Activated T-cell treated with anti-CD3 and anti-CD28 coated beads for 48 hours (primary cell): ENCODE results near the gene SKIC2.
"Not testable (repeated sequence)": the region's sequence is repeated elsewhere in the genome, so short reads cannot be mapped to it uniquely, and the experiment has no call there.

Source experiments
- DNase-seq: peaks from one replicate; pipeline ENCODE4 v3.0.0-alpha.2; 2020; ENCODE audit warnings: low read depth

Gene SKIC2

DNA sequence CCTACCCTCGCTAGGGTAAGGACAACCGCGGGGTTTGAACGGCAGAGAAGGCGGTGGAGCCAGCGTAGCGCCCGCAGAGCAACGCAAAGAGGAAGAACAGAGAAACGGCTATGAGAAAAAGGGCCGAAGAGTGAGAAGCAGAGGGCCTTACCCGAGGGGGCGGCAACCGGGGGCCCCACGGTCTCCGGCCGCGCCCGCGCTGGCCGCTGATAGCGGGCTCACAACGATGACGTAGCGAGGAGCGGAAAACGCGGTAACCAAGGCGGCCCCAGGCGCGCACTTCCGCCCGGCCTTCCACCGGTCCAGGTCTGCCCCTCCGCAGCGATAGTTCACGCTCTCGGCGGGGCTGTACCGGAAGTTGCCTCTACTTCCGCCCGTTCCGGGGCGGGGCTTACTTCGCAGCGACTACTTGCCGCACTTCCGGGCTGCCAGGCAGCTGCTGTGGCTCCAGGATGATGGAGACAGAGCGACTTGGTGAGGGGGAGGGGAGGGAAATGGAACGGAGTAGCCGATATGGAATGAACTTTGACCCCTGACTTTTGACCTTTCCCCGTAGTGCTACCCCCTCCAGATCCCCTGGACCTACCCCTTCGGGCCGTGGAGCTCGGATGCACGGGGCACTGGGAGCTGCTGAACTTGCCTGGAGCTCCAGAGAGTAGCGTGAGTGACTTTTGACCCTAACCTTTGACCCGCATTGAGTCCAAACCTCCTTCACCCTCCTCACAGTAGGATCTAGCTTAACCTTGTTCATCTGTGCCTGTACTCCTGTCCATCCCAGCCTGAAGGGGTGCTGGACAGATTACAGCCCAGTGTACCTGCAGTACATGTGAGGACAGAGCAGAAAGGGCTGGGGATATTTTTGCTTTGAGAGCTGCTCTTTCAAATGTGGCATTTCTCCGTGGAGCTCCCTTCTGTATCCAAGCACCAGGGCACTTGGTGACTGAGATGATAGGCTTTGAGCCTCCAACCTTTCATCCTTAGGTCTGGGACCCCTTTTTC lies at the start of gene SKIC2, which contains the start of gene NELFE:
TSS of gene SKIC2 (plus strand) at position 435 of the 999 bp plus-strand sequence. CDS start at position 453, 18 bp downstream.
TSS of gene NELFE (minus strand) at position 231 of the 999 bp plus-strand sequence. CDS start 525 bp downstream, outside the sequence.
- DNase-seq: peak; percentile 99

DNA sequence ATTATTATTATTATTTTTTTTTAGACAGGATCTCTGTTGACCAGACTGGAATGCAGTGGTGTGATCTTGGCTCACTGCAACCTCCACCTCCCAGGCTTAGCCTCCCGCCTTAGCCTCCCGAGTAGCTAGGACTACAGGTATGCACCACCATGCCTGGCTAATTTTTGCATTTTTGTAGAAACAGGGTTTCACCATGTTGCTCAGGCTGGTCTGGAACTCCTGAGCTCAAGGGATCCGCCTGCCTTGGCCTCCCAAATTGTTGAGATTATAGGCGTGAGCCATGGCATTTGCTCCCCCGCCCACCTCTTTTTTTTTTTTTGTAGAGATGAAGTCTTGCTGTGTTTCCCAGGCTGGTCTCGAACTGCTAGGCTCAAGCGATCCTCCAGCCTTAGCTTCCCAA lies 49.7 kb upstream of the SKIC2 start:
- not testable (repeated sequence) for DNase-seq

DNA sequence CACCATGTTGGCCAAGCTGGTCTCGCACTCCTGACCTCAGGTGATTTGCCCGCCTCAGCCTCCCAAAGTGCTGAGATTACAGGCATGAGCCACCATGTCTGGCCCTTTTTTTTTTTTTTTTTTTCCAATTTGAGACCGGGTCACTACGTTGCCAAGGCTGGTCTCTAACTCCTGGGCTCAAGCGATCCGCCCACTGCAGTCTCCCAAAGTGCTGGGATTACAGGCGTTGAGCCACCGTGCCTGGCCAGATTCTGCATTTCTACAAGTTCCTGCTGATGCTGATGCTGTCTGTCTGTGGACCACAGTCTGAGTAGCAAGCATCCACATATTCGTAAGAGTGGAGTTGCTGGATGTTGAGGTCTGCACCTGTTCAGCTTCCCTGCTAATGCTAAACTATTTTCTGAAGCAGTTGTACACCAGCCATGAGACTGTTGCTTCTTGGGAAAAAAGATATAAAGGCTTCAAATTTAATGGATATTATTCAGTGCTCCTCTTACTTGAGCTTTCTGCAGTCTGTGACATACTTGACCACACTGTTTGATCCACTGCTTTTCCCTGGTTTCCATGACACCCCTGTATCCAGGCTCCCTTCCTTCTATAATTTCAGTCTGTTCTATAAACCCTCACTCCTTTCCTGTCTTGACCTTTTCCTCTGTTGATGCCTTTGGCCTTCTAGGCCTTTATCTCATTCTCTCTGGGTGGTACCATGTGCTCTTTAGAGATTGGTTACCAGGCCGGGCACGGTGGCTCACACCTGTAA lies 47.0 kb upstream of the SKIC2 start:
- no peak for DNase-seq

DNA sequence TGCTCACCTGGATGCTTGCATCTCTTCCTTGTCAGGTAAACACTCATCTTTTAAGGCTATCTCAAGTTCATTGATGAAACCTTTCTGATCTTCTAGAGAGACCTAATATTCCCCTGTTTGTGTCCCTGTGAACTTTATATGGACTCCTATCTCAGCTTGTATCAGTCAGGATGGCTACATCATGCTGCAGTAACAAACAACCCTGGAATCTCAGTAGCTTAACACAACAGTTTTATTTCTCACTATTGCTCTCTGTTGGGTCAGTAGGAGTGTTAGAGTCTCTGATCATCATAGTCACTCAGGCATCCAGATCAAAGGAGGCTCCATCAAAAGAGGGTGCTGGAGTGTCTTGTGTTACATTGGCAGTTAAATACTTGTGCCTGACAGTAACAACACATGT lies 43.6 kb upstream of the SKIC2 start:
- no peak for DNase-seq

DNA sequence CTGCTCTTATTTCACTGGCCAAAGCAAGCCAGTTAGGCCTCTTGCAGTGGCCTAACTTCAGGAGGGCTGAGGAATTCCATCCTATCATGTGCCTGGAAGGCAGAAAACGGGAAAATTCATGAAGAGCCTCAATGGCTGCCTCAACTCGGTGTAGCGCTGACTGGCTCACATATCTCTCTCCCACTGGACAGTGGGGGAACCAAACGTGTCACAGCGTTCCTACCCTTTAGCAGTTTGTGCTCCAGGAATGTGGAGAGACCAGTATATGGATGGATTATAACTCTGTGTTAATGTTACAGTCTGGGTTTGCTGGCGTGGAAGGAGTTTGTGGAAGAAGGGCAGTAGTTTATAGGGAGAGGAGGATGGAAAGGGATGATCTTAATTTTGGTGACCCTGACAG lies 43.2 kb upstream of the SKIC2 start:
- DNase-seq: no peak

DNA sequence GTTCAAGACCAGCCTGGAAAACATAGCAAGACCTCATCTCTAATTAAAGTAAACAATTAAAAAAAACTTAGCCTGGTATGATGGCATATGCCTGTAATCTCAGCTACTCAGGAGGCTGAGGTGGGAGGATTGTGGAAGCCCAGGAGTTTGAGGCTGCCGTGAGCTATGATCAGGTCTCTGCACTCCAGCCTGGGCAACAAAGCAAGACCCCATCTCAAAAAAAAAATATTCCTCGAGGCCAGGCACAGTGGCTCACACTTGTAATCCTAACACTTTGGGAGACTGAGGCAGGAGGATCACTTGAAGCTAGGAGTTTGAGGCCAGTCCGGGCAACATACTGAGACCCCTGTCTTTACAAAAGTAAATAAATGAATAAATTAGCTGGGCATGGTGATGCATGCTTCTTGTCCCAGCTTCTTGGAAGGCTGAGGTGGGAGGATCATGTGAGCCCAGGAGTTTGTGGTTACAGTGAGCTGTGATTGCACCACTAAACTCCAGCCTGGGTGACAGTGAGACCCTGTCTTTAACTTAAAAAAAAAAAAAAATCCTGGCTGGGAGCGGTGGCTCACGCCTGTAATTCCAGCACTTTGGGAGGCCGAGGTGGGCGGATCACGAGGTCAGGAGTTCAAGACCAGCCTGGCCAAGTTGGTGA lies 40.8 kb upstream of the SKIC2 start:
- DNase-seq: no peak

GRCh38 chr6:31919624-31920303 lies 39.2 kb upstream of the SKIC2 start:
- no peak for DNase-seq

- no peak for DNase-seq
Observed at GRCh38 chr6:31920811-31921210, 38.2 kb upstream of the SKIC2 start.

GRCh38 chr6:31922942-31923341 lies 36.0 kb upstream of the SKIC2 start:
- DNase-seq: no peak

GRCh38 chr6:31927242-31927862 lies 31.6 kb upstream of the SKIC2 start, which contains the start of gene C2:
TSS of gene C2 (plus strand) at chr6:31927717. CDS start at chr6:31927753, 36 bp downstream.
- no peak for DNase-seq

DNA sequence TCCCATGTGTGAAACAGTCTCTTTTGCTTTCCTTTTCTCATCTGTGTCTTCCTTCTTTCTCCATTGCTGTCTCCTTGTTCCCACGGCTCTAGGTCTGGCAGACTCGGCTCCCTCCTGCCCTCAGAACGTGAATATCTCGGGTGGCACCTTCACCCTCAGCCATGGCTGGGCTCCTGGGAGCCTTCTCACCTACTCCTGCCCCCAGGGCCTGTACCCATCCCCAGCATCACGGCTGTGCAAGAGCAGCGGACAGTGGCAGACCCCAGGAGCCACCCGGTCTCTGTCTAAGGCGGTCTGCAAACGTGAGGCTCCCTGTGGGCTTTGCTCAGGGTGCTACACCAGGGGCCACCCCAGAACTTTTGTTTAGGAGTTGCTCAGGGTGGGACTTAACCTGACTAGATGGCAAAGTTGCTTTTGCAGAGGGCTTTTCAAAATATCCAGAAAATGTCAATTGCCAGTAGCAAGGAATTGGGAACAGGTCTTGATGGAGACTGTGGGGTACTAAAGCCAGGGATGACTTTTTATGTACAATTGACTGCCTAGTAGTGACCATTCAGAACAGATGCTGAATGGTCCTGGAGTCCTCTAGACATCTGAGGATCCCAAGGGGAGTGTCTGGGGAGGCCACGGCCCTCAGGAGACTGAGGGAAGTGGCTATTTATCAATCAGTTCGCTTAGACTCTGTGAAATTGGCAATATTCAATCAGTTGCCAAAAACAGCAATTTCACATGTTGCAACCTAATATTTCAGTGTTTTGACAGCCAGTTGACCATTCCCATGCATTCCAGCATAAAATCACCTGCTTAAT lies 30.9 kb upstream of the SKIC2 start:
- DNase-seq: no peak

DNA sequence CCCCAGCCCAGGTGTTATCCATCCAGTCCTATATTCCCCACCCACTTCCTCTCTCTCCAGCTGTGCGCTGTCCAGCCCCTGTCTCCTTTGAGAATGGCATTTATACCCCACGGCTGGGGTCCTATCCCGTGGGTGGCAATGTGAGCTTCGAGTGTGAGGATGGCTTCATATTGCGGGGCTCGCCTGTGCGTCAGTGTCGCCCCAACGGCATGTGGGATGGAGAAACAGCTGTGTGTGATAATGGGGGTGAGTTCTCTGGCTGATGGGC lies 30.4 kb upstream of the SKIC2 start:
- DNase-seq: no peak

- DNase-seq: no peak
Observed at GRCh38 chr6:31930962-31931361, 28.0 kb upstream of the SKIC2 start.

- DNase-seq: not testable (repeated sequence)
Observed at GRCh38 chr6:31932137-31932536, 26.8 kb upstream of the SKIC2 start.

- DNase-seq: no peak
Observed at GRCh38 chr6:31933537-31933936, 25.4 kb upstream of the SKIC2 start.

DNA sequence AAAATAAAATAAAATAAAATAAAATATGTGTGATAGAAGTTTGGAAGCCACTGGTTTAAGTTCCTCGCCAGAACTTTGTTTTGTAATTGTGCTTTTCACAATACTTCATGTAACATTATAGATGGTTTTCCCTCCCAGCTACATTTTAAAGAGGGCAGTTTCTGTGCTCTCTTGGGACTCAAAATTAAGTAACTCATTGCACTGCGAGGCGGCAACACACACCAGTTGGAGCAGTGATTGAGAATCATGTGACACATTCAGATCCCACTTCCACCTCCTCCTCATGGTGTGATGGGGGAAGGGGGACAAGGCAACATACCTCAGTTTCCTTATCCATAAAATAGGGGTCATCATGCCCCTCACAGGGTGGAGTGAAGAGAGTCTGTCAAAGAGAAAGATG lies 24.0 kb upstream of the SKIC2 start:
- DNase-seq: no peak

- DNase-seq: no peak
Observed at GRCh38 chr6:31935823-31936222, 23.2 kb upstream of the SKIC2 start.

GRCh38 chr6:31940256-31940664 lies 18.7 kb upstream of the SKIC2 start:
- DNase-seq: no peak

GRCh38 chr6:31943742-31944141 lies 15.2 kb upstream of the SKIC2 start:
- no peak for DNase-seq

DNA sequence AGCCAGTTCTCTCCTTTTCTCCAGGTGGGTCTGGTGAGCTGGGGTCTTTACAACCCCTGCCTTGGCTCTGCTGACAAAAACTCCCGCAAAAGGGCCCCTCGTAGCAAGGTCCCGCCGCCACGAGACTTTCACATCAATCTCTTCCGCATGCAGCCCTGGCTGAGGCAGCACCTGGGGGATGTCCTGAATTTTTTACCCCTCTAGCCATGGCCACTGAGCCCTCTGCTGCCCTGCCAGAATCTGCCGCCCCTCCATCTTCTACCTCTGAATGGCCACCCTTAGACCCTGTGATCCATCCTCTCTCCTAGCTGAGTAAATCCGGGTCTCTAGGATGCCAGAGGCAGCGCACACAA lies 13.8 kb upstream of the SKIC2 start:
- no peak for DNase-seq
